ENCODE data around the gene TMEM201. TPM values are rescaled to one million over a fixed set of nuclear protein-coding genes. Genes with fewer than 3 reads are reported as not detected.

TMEM201 gene
- 18.4 and 26.0 TPM in 2 replicates for total RNA-seq (ENCODE audit: low replicate concordance)
- long read RNA-seq, partial matches to known transcripts = 0 of 3 reads
- long read RNA-seq, other reads (novel, unspliced or antisense) = 3 of 3 reads

GRCh38 chr1:9588551-9589143 is at the start of gene TMEM201:
Gene TMEM201, plus strand, starts transcription at chr1:9588911. Its CDS starts 20 bp downstream, at chr1:9588931.
- Mint-ChIP-seq H3K36me3 (no peaks in the 10 kb centered on the region), H3K4me1 (ENCODE audit: unreplicated experiment) (peaks cover 29% of the 10 kb centered on the region)
- TF ChIP-seq, protein P1, sequence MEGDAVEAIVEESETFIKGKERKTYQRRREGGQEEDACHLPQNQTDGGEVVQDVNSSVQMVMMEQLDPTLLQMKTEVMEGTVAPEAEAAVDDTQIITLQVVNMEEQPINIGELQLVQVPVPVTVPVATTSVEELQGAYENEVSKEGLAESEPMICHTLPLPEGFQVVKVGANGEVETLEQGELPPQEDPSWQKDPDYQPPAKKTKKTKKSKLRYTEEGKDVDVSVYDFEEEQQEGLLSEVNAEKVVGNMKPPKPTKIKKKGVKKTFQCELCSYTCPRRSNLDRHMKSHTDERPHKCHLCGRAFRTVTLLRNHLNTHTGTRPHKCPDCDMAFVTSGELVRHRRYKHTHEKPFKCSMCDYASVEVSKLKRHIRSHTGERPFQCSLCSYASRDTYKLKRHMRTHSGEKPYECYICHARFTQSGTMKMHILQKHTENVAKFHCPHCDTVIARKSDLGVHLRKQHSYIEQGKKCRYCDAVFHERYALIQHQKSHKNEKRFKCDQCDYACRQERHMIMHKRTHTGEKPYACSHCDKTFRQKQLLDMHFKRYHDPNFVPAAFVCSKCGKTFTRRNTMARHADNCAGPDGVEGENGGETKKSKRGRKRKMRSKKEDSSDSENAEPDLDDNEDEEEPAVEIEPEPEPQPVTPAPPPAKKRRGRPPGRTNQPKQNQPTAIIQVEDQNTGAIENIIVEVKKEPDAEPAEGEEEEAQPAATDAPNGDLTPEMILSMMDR (conservative IDR thresholded peaks at IDR 0.05) = peak; percentile 93

DNA sequence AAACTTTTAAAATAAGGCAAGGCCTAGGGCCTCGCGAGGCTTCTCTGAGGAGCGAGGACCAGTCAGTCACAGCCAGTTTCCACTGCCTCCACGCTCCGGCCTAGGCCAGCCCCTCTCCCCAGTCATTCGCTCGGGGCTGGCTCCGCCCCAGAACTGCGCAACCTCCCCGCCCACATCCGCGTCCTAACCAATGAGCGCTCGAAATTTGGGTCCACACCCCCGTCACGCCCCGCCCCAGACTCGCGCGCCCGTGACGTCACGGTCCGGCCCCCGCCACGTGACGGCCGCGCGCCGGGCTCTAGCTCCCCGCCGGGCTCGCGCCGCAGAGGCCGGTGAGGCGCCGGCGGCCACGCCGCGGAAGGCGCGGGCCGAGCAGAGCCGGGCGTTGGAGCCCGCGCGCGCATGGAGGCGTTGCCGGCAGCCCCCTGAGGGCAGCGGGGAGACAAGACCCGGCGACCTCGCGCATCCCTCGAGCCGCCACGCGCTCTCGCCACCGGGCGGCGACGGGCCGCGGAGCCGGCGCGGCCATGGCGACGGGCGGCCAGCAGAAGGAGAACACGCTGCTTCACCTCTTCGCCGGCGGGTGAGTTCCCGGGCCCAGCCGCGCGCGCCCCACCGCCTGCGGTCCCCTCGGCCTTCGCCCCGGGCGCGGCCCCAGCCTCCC is 49.4 kb upstream of the TMEM201 start, which contains the start of gene SLC25A33:
SLC25A33 (plus strand) TSS at position 301 of the 664 bp plus-strand sequence; CDS start at position 528, 227 bp downstream.
- Mint-ChIP-seq H3K27ac (peak within 1 kb of the TSS; percentile 94), H3K4me3 (peak within 1 kb of the TSS; percentile 95)

More at GRCh38 chr1:9588551-9589143, at the start of gene TMEM201:
- peak; percentile 98 for DNase-seq (ENCODE audit: extremely low spot score, unreplicated experiment)
- Mint-ChIP-seq H3K27me3 (no peaks in the 10 kb centered on the region), H3K9me3 (no peaks in the 10 kb centered on the region), H3K27ac (peak within 1 kb of the TSS; percentile 65), H3K4me3 (peak within 1 kb of the TSS; percentile 92)

DNA sequence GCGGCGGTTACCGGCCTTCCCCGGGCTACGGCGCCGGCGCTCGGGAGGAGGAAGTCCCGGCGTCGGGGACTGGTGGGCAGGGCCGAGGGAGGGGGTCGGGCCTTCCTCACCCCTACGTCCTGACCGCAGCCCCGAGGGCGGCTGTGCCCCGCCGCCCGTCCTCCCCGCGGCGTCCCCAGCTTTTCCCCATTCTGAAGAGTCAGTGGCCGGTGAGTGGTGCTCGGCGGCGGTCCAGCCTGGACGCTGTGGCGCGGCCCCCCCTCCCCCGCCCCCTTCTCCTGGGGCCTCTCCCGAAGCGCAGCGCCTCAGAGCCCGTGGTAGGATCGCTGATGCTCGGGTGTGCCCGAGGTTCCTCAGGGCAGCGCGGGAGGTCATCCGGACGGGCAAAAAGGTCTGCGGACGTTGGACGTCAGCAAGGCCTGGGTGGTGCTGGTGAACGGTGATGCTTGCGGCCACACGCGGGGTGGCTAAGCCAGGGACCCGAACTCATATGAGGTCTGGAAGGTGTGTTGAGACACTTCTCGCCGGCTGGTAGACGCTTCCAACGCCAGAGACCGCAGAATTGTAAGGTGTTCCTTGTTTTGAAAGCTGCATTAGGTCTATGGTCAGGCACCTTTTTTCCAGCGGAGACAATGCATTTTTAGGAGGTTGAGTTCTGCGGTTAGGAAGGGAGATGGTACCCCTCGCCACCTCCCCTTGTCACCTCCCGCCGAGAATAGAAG is 48.7 kb upstream of the TMEM201 start:
- Mint-ChIP-seq H3K27me3 (no peaks in the 10 kb centered on the region), H3K4me1 (ENCODE audit: unreplicated experiment) (peaks cover 35% of the 10 kb centered on the region), H3K4me3 (peak overlapping the region; percentile 95), H3K27ac (peak overlapping the region; percentile 94), H3K9me3 (no peaks in the 10 kb centered on the region), H3K36me3 (peaks cover 7% of the 10 kb centered on the region)
- peak; percentile 70 for DNase-seq (ENCODE audit: extremely low spot score, unreplicated experiment)
- TF ChIP-seq, protein P1 (conservative IDR thresholded peaks at IDR 0.05) = peak; percentile 7

More for the DNA sequence above, 49.4 kb upstream of the TMEM201 start, which contains the start of gene SLC25A33:
- Mint-ChIP-seq H3K27me3 (no peaks in the 10 kb centered on the region), H3K36me3 (peaks cover 5% of the 10 kb centered on the region), H3K4me1 (ENCODE audit: unreplicated experiment) (peaks cover 28% of the 10 kb centered on the region), H3K9me3 (no peaks in the 10 kb centered on the region)
- TF ChIP-seq, protein P1 (conservative IDR thresholded peaks at IDR 0.05) = peak; percentile 40
- DNase-seq (ENCODE audit: extremely low spot score, unreplicated experiment) = peak; percentile 99

GRCh38 chr1:9542430-9542829 is 46.3 kb upstream of the TMEM201 start:
- peaks cover 8% of the 10 kb centered on the region for H3K36me3 Mint-ChIP-seq
- peak overlapping the region; percentile 74 for H3K4me3 Mint-ChIP-seq
- peaks cover 46% of the 10 kb centered on the region for H3K4me1 Mint-ChIP-seq (ENCODE audit: unreplicated experiment)
- TF ChIP-seq, protein P1 (conservative IDR thresholded peaks at IDR 0.05) = no peak
- peak overlapping the region; percentile 19 for H3K27ac Mint-ChIP-seq
- H3K9me3 Mint-ChIP-seq = no peaks in the 10 kb centered on the region
- DNase-seq (ENCODE audit: extremely low spot score, unreplicated experiment) = no peak
- no peaks in the 10 kb centered on the region for H3K27me3 Mint-ChIP-seq

GRCh38 chr1:9544926-9545325 is 43.8 kb upstream of the TMEM201 start:
- TF ChIP-seq, protein P1 (conservative IDR thresholded peaks at IDR 0.05) = no peak
- Mint-ChIP-seq H3K4me3 (no peak overlapping the region), H3K27ac (peak overlapping the region; percentile 7), H3K36me3 (peaks cover 15% of the 10 kb centered on the region), H3K4me1 (ENCODE audit: unreplicated experiment) (peaks cover 37% of the 10 kb centered on the region), H3K9me3 (peaks cover 5% of the 10 kb centered on the region), H3K27me3 (no peaks in the 10 kb centered on the region)
- DNase-seq (ENCODE audit: extremely low spot score, unreplicated experiment) = no peak
